GM13977 (cell line): ENCODE measurements around the gene SLC33A1.
A peak's percentile ranks its signal among the peaks of the same experiment; 100 is the strongest.
"Not testable (repeated sequence)": the region's sequence is repeated elsewhere in the genome, so short reads cannot be mapped to it uniquely, and the experiment has no call there.

Source experiments
- DNase-seq: peaks from one replicate; pipeline ENCODE4 v3.0.0; 2012; ENCODE audit warnings: low spot score
- in situ Hi-C: fragments of 300-500 bp; cut with MboI; formaldehyde crosslinking; loops from one replicate; pipeline ENCODE4 v1.12.0; 2022; ENCODE audit warnings: low sequenced_read_pairs, low pct_unique_long_range_greater_than_20kb, mixed read lengths, inconsistent platforms; ENCODE audit not compliant: unreplicated experiment
- TF ChIP-seq, protein P1 (sequence below): IDR thresholded peaks from 2 replicates; pipeline ENCODE4 v1.5.1; 2012; ENCODE audit warnings: mild to moderate bottlenecking, control low read depth; ENCODE audit not compliant: insufficient read depth; ENCODE audit errors: extremely low read depth, missing control alignments

SLC33A1 gene

DNA sequence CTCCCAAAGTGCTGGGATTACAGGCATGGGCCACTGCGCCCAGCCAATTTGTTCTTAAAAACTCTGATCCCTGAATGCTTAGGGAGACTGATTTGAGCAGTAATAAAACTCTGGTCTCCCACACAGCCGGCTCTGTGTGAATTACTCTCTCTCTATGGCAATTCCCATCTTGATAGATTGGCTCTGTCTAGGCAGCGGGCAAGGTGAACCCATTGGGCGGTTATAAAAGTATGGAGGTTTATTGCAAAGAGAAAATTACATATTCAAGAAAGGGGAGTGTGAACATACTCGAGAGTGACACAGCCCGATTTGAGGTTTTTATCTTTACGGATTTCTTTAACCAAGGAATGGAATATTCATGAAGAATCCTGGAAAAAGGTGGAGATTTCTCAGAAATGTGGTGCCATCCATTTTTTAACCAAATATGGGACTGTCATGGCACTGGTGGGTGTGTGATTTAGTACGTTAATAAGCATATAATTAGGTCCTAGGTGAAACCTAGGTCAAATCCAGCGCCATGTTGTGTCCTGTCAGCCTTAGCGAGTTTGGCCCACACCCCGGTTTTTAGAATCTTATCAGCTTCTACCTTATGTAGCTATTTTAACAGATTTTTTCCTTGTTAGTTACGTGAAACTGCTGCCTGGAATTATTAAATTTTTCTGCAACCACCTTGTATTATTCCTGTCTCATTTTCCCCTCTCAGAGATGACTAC, 9.0 kb upstream of the SLC33A1 start:
- DNase-seq: no peak
- in situ Hi-C loops: no loop called here
- TF ChIP-seq, protein P1, sequence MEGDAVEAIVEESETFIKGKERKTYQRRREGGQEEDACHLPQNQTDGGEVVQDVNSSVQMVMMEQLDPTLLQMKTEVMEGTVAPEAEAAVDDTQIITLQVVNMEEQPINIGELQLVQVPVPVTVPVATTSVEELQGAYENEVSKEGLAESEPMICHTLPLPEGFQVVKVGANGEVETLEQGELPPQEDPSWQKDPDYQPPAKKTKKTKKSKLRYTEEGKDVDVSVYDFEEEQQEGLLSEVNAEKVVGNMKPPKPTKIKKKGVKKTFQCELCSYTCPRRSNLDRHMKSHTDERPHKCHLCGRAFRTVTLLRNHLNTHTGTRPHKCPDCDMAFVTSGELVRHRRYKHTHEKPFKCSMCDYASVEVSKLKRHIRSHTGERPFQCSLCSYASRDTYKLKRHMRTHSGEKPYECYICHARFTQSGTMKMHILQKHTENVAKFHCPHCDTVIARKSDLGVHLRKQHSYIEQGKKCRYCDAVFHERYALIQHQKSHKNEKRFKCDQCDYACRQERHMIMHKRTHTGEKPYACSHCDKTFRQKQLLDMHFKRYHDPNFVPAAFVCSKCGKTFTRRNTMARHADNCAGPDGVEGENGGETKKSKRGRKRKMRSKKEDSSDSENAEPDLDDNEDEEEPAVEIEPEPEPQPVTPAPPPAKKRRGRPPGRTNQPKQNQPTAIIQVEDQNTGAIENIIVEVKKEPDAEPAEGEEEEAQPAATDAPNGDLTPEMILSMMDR: no peak

DNA sequence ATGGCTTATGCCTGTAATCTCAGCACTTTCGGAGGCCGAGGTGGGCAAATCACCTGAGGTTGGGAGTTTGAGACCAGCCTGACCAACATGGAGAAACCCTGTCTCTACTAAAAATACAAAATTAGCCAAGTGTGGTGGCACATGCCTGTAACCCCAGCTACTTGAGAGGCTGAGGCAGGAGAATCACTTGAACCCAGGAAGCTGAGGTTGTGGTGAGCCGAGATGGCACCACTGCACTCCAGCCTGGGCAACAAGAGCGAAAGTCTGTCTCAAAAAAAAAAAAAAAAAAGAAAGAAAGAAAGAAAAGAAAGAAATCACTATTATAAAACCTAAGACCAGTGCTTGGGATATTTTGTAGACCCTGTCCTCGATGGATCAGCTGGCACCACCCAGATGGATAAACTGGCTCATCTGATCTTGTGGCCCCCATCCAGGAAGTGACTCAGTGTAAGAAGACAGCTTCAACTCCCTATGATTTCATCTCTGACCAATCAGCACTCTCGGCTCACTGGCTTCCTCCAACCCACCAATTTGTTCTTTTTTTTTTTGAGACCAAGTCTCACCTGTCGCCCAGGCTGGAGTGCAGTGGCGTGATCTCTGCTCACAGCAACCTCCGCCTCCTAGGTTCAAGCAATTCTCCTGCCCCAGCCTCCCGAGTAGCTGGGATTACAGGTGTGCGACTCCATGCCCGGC, 8.2 kb upstream of the SLC33A1 start:
- in situ Hi-C loops: not testable (repeated sequence)

DNA sequence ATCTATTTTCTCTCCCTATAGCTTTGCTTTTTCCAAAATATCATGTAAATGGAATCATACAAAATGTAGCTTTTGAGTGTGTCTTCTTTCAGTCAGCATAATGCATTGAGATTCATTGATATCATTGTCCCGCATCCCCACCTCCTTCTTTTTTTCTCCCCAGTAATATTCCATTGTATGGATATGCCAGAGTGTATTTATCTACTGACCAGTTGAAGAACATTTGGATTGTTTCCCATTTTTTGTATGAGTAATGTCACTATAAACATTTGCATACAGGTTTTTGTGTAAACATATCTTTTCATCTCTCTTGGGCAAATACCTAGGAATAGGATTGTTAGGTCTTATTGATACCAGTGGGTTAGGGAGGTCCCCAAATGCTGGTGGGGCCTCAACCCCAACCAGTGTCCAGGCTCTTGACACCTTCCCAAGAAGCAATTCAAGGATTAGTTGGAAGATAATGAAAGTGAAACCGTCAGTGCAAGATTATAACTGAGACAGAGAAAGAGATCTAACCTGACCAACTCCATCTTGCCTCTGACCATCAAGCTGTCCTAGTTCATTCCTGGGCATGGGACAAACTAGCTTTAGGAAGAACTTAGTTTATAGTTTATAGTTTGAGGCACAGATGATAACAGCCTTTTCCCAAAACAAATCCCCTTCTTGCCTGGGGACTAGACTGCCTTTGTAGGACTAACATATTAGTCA, 7.4 kb upstream of the SLC33A1 start:
- TF ChIP-seq, protein P1: no peak
- in situ Hi-C loops: no loop called here
- DNase-seq: no peak

More for the DNA sequence above, 8.2 kb upstream of the SLC33A1 start:
- not testable (repeated sequence) for DNase-seq

DNA sequence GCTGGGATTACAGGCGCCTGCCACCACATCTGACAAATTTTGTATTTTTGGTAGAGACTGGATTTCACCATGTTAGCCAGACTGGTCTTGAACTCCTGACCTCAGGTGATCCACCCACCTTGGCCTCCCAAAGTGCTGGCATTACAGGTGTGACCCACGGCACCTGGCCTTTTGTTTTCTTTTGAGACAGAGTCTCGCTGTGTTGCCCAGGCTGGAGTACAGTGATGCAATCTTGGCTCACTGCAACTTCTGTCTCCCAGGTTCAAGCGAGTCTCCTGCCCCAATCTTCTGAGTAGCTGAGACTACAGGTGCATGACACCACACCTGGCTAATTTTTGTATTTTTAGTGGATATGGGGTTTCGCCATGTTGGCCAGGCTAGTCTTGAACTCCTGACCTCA, 6.2 kb upstream of the SLC33A1 start:
- in situ Hi-C loops, DNase-seq: not testable (repeated sequence)

DNA sequence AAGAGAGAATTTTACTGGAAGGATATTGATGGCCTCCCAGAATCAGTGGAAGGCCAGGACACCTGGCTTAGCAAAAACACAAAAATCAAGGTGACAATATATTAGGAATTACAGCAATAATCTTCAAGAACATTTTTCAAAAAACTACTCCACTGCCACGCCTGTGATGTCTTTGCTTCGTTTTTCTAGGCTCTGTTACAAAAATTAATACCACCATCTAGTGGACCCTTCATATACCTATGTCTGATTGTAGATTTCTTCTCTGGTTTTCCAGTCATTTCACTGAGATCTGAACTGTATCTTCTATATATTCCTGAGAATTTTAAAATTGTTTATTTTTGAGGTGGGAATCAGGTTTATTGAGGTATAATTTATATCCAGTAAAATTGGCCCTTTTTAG, 5.6 kb upstream of the SLC33A1 start:
- DNase-seq: peak; percentile 39
- in situ Hi-C loops: no loop called here
- TF ChIP-seq, protein P1: peak; percentile 35

DNA sequence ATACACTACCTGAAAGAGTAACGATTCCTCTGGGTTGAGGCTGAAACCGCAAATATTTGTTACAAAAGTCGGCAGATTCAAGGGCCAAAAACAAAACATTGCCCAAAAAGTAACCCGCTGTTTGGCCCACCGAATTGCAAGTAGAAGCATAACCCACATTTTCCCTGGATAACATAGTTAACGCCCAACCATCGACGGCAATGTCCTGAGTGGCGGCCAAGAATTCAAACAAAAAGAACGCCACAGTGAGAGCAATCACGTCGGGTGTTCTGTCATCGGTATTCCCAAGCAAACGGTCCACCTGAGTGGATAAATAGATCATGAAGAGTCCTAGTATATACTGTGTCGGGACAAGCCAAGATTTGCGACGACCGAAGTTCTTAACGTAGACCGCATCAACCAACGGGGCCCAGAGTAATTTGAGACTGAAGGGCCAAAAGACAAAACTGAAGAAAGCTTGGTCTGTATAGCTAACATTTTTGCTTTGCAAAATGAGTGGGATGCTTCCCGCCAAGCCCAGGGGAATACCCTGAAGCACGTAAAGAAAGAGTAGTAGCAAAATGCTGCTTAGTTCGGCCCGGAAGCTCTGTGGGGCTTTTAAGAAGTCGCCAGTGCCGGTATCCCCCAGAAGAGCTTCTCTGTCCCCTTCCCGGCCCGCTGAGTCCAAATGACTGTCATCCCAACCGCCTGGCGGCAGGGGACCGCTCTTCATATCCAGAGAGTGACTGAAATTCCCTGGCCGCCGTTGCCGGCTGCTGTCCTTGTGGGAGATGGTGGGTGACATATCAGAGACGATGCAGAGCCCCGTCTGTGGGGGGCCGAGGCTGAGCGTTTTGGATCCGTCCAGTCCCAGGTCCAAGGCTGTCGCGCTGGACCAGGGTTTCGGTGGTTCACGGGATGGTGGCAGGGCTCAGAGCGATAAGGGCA, 750 bp downstream of the SLC33A1 start:
- TF ChIP-seq, protein P1: no peak
- DNase-seq: peak; percentile 26
- in situ Hi-C loops: no loop called here

DNA sequence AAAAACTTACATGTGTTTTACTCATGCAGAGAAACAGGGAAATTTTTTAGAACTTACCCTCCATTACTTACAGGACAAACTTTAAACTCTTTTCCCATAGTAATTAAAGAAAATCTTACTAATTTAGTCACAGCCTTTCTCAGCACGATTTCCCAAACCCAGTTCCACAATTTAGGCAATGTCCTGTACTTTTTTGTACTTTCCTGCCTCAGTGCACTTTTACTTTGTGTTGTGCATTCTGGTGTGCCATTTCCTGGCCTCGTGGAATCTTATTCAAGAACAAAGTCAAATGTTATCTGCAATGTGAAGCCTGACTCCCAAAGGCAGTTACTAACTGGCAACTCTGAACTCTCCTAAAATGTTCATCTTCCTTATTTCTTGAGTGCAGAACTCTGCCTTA, 1.9 kb downstream of the SLC33A1 start:
- in situ Hi-C loops: no loop called here
- TF ChIP-seq, protein P1: no peak
- DNase-seq: no peak

DNA sequence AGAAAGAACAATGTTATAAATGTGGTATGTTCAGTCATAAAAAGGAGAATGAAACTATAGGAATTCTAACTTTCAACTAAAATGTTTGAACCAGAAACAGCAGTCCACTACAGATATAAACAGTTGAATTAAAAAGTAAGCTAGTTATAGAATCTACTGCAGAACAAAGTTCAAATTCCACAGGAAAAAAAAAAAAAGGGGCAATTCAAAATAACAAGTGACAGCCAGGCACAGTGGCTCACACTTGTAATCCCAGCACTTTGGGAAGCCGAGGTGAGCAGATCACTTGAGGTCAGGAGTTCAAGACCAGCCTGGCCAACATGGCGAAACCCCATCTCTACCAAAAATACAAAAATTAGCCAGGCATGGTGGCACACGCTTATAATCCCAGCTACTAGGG, 4.8 kb downstream of the SLC33A1 start:
- in situ Hi-C loops, DNase-seq: not testable (repeated sequence)
